GM23248 (cell line): Measurements from ENCODE around the gene IL1A.

Source experiments
- EZH2 ChIP-seq: fragments of 200-600 bp; sonication (generic); IDR thresholded peaks from 2 replicates; pipeline ENCODE4 v1.6.1; 2018; ENCODE audit warnings: antibody characterized with exemption, mild to moderate bottlenecking; ENCODE audit not compliant: insufficient read depth, poor library complexity, severe bottlenecking
- EZH2phosphoT487 ChIP-seq: fragments of 200-600 bp; sonication (generic); IDR thresholded peaks from 2 replicates; pipeline ENCODE4 v1.6.1; 2018; ENCODE audit warnings: antibody characterized with exemption, moderate library complexity, mild to moderate bottlenecking, low read depth; ENCODE audit not compliant: insufficient read depth

DNA sequence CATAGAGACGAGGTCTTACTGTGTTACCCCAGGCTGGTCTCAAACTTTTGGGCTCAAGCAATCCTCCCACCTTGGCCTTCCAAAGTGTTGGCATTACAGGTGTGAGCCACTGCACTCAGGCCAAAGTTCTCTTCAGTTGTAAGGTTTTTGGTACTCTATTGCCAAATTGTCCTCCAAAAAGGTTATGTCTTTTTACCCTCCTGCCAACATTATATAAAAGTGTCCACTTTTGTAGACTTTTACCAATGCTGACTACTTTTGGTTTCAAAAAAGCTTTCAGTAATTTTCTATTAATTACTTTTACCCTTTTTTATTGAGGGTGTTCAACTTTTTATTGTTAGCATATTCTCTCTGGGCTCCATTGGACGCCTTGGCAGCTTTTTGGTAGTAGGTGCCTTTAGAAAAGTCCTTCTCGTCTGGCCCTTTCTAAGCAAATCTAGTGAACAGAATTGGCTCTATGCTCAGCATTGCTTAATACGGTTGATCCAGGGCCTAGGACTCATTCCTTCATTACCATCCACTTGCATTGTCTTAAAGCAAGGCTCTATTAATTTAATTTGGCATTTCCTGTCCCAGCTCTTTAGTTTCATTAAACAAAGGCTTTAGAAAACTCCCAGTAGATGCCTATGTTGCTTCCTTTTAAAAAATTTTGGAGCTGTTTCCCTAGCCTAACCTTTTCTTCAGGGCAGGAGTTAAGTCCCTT, 16.7 kb upstream of the IL1A start:
- TF ChIP-seq EZH2 (no peak), EZH2phosphoT487 (no peak)
